ENCODE data around the gene RALGDS. TPM values are rescaled to one million over a fixed set of nuclear protein-coding genes. Genes with fewer than 3 reads are reported as not detected.
"Not testable (repeated sequence)": the region's sequence is repeated elsewhere in the genome, so short reads cannot be mapped to it uniquely, and the experiment has no call there.

Gene RALGDS
- polyA plus RNA-seq, 1 donor = 50.3 TPM

DNA sequence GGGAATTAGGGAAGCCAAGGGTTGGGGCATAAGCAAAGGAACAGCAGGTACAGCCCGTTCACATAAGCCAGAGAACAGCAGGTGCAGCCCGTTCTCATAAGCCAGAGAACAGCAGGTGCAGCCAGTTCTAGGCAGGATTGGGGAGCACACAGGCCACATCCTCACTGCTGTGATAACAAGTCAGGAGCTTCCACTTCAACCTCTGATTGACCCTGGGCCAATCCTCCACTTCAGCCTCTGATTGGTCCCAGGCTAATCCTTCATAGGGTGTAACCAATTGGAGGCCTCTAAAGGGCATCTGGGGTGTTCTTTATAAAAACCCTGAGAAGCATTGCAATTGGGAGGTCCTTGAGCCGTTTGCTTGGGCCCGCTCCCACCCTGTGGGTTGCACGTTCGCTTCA is 31.8 kb downstream of the RALGDS start:
- no peak for DNase-seq (ENCODE audit: low read depth)

DNA sequence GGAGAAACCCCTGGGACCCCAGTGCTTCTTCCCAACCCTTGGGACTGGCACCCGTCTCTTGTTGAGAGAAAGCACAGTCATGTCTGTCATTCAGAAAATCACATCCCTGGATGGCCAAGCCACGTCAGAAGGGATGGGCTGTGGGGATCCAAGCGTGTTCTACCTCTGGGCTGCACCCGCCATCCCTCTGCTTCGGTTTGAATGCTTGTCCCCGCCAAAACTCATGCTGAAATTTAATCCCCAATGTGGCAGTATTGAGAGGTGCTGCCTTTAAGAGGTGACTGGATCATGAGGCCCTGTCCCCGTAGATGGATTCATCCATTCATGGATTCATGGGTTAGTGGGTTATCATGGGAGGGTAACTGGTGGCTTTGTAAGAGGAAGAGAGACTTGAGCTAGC is 32.3 kb downstream of the RALGDS start:
- DNase-seq (ENCODE audit: low read depth) = no peak

- no peak for DNase-seq (ENCODE audit: low read depth)
These were observed 32.8 kb downstream of the RALGDS start for GRCh38 chr9:133088146-133088750.

DNA sequence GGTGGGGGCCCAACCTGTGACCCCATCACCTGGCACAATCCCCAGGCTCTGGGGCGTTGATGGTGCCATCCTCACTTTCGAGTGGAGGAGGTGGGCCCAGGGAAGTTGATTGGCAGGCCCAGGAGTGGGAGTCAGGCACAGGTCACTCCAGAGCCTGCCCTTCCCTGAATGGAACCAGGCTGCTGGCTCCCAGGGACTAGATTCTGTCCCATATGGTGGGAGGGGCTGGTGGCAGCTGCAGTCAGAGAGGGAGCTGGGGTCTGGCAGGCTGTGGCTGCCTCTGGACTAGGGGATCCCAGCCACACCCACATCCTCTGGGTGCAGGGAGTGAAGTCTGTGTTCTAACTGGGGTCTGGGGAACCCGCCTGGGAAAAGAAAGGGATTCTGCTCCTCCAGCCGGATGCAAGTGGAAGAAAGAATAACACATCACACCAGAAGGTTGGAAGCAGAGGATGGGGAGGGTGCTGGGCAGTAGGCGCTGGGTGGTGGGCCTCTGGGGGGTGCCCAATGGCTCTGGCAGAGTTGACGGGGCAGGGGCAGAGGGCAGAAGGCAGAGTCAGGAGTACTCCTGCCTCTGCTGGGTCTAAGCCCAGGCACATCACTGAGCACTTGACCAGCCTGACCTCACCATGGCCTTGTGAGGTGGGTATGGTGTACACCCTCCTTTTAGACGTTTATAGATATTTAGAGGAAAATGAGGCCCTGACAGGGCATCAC is 33.5 kb downstream of the RALGDS start:
- DNase-seq (ENCODE audit: low read depth) = no peak

- no peak for DNase-seq (ENCODE audit: low read depth)
These were observed 34.1 kb downstream of the RALGDS start for GRCh38 chr9:133086894-133087293.

GRCh38 chr9:133086212-133086860 is 34.7 kb downstream of the RALGDS start:
- DNase-seq (ENCODE audit: low read depth) = not testable (repeated sequence)

- not testable (repeated sequence) for DNase-seq (ENCODE audit: low read depth)
These were observed 37.4 kb downstream of the RALGDS start for GRCh38 chr9:133083688-133084087.

- DNase-seq (ENCODE audit: low read depth) = not testable (repeated sequence)
These were observed 38.9 kb downstream of the RALGDS start for GRCh38 chr9:133081957-133082644.

GRCh38 chr9:133080786-133081779 is 40.0 kb downstream of the RALGDS start:
- DNase-seq (ENCODE audit: low read depth) = not testable (repeated sequence)

DNA sequence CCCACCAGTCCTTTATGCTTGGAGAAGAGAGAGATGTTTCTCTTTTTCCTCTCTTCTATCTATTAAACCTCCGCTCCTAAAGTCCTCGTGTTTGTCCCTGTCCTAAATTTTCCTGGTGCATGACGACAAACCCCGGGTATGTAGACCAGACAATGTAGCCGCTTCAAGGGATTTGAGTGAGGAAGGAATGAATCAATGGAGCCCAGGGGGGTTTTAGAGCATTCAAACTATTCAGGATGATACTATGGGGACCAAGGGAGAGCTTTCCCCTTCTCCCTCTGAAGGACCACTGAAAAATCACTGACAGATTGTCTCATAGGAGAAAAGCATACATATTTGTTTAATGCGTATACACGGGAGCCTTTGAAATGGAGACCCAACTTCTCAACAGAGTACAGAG is 40.9 kb downstream of the RALGDS start:
- no peak for DNase-seq (ENCODE audit: low read depth)

GRCh38 chr9:133078486-133078885 is 42.6 kb downstream of the RALGDS start:
- no peak for DNase-seq (ENCODE audit: low read depth)

DNA sequence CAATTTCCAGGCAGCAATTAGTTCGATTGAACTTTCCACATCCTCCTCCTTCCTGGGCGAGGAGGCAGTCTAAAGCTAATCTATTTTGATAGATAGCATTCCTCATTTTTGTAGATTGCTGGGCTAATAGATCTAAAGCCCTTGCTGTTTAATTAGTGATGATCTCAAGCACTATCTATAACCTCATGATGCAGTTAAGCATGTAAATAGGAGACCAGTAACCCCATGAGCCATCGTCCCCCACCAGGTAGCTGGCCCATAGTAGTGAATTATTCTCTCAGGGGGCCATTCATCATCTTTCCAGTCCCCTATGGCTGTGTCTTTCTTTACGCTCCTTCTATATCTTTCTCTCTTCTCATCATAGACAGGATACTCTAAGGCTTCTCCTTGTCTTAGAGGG is 44.3 kb downstream of the RALGDS start:
- DNase-seq (ENCODE audit: low read depth) = no peak

DNA sequence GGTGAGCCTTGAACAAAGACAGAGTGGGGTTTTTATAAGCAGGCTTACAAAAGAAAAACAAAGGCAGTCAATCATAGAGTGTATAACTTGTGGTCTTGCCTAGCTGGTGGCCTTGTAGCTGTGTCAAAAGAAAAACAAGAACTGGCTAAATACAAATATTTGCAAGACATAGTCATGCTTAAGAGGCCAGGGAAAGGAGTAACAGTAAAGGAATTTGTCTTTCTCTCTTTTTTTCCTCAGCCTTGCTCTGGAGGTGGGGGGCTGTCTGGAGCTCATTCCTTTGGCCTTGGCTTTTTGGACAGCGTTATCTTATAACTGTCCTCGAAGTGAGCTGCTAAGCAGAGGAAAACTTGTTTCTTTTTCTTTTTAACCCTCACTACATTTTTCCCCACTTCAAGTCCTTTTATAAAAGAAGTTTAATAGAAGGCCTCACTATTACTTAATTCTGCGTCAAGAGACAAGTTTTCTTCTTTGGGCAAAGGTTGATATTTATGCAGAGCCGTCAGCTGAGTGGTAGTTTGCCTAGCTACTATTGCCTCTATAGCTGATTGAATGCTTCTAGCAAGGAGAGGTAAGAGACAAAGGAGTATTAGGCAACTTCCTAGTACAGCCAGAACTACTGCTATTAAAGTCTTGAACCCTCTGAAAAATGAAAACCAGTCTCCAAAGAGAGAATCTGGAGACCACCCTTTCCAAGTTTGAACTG is 45.0 kb downstream of the RALGDS start:
- DNase-seq (ENCODE audit: low read depth) = no peak

GRCh38 chr9:133074111-133074651 is 46.9 kb downstream of the RALGDS start:
- no peak for DNase-seq (ENCODE audit: low read depth)

- DNase-seq (ENCODE audit: low read depth) = no peak
These were observed 47.7 kb downstream of the RALGDS start for GRCh38 chr9:133073086-133074014.

DNA sequence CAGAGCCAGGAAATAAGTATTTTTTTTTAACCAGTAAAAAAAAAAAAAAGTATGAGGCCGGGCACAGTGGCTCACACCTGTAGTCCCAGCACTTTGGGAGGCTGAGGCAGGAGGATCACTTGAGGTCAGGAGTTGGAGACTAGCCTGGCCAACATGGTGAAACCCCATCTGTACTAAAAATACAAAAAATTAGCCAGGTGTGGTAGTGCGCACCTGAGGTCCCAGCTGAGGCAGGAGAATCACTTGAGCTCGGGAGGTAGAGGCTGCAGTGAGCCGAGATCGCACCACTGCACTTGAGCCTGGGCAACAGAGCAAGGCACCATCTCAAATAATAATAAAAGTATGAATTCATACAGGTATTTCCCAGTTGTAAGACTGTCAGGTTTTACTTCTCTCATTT is 48.8 kb downstream of the RALGDS start:
- not testable (repeated sequence) for DNase-seq (ENCODE audit: low read depth)

GRCh38 chr9:133071484-133072150 is 49.4 kb downstream of the RALGDS start:
- DNase-seq (ENCODE audit: low read depth) = no peak

DNA sequence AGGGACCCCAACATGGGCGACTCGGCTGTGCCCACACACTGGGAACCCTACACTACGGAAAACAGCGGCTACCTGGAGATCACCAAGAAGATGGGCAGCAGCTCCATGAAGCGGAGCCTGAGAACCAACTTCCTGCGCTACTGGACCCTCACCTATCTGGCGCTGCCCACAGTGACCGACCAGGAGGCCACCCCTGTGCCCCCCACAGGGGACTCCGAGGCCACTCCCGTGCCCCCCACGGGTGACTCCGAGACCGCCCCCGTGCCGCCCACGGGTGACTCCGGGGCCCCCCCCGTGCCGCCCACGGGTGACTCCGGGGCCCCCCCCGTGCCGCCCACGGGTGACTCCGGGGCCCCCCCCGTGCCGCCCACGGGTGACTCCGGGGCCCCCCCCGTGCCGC is 50.1 kb downstream of the RALGDS start:
- DNase-seq (ENCODE audit: low read depth) = not testable (repeated sequence)
